ENCODE data around the gene FAM53B.
"Not testable (repeated sequence)": the region's sequence is repeated elsewhere in the genome, so short reads cannot be mapped to it uniquely, and the experiment has no call there.

The FAM53B gene

DNA sequence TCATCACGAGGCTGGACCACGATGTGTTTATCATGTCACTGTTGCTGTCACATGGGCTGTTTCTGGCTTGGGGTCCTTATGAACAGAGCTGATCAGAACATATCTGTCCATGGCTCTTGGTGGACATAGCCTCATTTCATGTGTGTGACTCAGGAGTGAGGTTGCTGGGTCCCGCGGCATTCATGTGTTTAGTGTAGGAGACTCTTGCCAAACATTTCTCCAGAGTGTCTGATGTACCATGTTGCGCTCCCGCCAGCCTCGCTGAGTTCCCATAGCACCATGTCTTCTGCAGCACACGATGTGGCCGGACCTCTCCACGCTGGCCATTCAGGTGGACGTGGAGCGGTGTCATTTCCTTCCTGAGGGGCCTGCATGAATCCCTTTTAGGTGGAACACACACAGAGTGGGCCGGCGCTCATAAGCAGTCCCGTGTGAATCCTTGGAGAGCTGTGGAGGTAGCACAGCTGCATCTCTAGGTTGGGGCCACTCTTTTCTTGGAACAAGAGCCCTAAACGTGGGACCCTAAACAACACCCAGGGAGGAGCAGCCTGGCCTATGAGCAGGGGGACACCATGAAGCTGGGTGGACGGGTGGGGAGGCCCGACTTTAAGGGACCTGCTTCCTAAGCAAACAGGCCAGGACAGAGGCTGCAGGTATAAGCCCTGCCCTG is 147.9 kb downstream of the FAM53B start:
- peak overlapping the region; percentile 43 for H3K27ac Mint-ChIP-seq
- ATAC-seq (no peak), DNase-seq (ENCODE audit: low spot score in 2 of 2) (no peak)
- peaks cover 5% of the 10 kb centered on the region for H3K36me3 Mint-ChIP-seq
- peaks cover 6% of the 10 kb centered on the region for H3K9me3 Mint-ChIP-seq
- no peak overlapping the region for H3K4me3 Mint-ChIP-seq
- H3K4me1 Mint-ChIP-seq: peaks cover 24% of the 10 kb centered on the region

DNA sequence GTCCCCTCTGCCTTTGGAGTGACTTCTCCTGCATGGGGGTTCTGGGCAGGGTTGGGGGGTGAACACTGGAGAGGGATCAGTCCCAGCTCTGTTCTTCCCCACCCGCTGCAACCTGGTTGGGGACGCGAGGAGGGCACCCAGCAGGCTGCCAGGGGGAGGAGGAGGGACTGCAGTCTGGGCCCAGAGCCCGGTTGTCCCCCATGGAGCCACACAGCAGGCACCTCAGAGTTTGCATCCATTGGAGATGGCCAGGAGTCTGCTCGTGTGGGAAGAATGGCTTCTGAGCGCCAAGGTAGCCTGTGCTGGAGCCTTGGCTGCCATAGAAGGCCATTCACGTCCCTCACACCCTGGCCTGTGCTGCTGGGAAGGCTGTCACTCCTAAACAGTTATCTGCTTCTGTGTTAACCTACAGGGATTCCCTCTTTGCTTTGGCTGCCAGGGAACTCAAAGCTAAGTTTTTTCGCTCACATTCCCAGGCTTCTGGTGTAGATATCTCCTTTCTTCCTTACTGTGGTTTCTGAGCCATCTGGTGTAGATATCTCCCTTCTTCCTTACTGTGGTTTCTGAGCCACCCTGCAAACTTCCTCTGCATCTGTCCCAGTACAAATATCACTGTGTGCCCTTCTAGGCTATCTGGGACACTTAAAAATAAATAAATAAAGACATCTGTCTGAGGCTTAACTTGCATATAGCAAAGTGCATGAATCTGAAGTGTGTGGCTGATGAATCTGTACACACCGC is 148.9 kb downstream of the FAM53B start:
- no peak overlapping the region for H3K4me3 Mint-ChIP-seq
- ATAC-seq: no peak
- peaks cover 6% of the 10 kb centered on the region for H3K9me3 Mint-ChIP-seq
- H3K4me1 Mint-ChIP-seq: peaks cover 18% of the 10 kb centered on the region
- H3K27ac Mint-ChIP-seq: peak overlapping the region; percentile 68
- H3K36me3 Mint-ChIP-seq: peaks cover 5% of the 10 kb centered on the region
- no peak for DNase-seq (ENCODE audit: low spot score in 2 of 2)

GRCh38 chr10:124594240-124594639 is 149.9 kb downstream of the FAM53B start:
- Mint-ChIP-seq H3K4me3 (no peak overlapping the region), H3K9me3 (peaks cover 6% of the 10 kb centered on the region), H3K27ac (peak overlapping the region; percentile 68), H3K36me3 (no peaks in the 10 kb centered on the region), H3K4me1 (peaks cover 18% of the 10 kb centered on the region)
- no peak for DNase-seq (ENCODE audit: low spot score in 2 of 2)
- no peak for ATAC-seq

DNA sequence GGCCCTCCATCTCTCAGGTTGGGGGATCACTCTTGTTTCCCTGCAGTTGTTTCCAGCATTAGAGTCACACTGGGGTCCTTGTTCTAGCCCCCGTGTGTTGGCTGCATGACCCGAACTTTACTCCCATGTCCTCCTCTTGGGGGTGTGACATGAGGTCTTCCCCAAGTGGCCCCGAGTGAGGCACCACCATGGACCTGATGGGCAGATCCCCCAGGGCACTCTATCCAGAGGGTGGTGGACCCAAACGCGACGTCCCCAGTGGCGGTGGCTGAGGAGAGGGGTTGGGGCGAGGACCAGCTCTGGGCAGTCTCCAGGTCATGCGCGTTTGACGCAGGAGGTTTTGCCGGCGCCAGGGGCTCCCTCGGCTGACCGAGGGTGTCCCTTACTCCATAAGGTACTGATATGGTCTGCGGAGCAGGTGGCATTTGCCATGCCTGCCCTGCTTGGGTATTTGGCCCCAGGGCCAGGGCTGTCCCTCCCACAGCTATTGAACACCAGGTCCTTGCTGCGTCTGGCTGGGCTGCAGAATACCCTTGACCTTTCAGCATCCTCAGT is 150.7 kb downstream of the FAM53B start:
- Mint-ChIP-seq H3K36me3 (no peaks in the 10 kb centered on the region), H3K27ac (no peak overlapping the region), H3K4me3 (no peak overlapping the region), H3K9me3 (peaks cover 6% of the 10 kb centered on the region), H3K4me1 (peaks cover 18% of the 10 kb centered on the region)
- ATAC-seq (no peak), DNase-seq (ENCODE audit: low spot score in 2 of 2) (no peak)

DNA sequence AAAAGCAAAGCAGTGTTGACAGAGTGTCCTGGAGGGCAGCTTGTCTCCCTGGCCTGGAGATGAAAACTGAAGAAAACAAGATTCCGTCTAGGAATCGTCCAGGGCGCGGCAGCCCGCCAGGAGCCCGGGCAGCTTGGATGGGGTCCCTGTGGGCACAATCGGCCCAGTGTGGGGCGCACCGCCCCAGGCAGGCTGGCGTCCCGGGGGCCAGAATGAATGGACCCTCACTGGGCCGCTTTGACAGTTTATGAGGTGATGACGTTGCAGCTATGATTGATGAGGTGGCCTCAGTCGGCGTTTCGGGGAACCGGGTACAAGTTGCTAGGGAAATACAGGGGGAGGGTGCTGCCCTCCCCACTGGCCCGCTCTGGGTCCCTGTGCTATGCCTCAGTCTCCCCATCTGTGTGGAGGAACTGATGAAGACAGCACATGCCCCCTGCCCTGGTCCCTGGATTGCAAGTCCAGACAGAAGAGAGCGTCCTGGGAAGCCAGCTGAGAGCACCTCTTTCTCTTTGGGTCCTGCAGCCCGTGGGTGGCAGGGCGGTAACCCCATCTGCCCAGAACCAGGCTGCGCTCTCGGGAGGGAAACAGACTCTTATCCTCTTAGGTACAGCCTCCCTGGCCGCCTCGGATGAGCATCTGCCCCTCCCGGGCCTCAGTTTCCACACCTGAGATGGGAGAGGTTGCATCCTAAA is 151.3 kb downstream of the FAM53B start:
- H3K27ac Mint-ChIP-seq: no peak overlapping the region
- ATAC-seq (no peak), DNase-seq (ENCODE audit: low spot score in 2 of 2) (no peak)
- peaks cover 18% of the 10 kb centered on the region for H3K4me1 Mint-ChIP-seq
- H3K36me3 Mint-ChIP-seq: no peaks in the 10 kb centered on the region
- H3K4me3 Mint-ChIP-seq: no peak overlapping the region
- H3K9me3 Mint-ChIP-seq: peaks cover 6% of the 10 kb centered on the region

DNA sequence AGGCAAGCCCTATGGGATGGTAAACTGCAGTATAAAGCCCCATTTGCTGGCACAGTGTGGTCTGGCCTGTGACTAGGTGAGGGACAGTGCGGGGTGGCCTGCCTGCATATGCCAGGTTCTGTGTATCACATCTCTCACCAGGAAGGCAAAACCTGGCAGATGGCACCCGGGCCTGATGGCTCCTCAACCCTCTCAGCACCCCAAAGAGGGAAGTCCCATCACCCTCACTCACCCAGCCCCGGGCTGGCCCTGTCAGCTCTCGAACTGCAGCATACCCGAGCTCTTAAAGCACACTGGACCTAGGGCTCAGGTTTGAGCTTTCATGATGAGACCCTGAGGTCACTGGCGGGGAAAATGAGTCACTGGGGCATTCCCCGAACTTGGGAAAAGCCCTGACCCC is 152.1 kb downstream of the FAM53B start:
- DNase-seq (ENCODE audit: low spot score in 2 of 2): no peak
- no peak overlapping the region for H3K4me3 Mint-ChIP-seq
- peaks cover 18% of the 10 kb centered on the region for H3K4me1 Mint-ChIP-seq
- peak overlapping the region; percentile 44 for H3K27ac Mint-ChIP-seq
- H3K9me3 Mint-ChIP-seq: peaks cover 6% of the 10 kb centered on the region
- no peaks in the 10 kb centered on the region for H3K36me3 Mint-ChIP-seq
- ATAC-seq: no peak

- H3K27ac Mint-ChIP-seq: peak overlapping the region; percentile 72
- DNase-seq (ENCODE audit: low spot score in 2 of 2) (no peak), ATAC-seq (no peak)
- no peaks in the 10 kb centered on the region for H3K36me3 Mint-ChIP-seq
- H3K9me3 Mint-ChIP-seq: peaks cover 6% of the 10 kb centered on the region
- no peak overlapping the region for H3K4me3 Mint-ChIP-seq
- peaks cover 18% of the 10 kb centered on the region for H3K4me1 Mint-ChIP-seq
Measured at GRCh38 chr10:124591123-124591495, 153.1 kb downstream of the FAM53B start.

DNA sequence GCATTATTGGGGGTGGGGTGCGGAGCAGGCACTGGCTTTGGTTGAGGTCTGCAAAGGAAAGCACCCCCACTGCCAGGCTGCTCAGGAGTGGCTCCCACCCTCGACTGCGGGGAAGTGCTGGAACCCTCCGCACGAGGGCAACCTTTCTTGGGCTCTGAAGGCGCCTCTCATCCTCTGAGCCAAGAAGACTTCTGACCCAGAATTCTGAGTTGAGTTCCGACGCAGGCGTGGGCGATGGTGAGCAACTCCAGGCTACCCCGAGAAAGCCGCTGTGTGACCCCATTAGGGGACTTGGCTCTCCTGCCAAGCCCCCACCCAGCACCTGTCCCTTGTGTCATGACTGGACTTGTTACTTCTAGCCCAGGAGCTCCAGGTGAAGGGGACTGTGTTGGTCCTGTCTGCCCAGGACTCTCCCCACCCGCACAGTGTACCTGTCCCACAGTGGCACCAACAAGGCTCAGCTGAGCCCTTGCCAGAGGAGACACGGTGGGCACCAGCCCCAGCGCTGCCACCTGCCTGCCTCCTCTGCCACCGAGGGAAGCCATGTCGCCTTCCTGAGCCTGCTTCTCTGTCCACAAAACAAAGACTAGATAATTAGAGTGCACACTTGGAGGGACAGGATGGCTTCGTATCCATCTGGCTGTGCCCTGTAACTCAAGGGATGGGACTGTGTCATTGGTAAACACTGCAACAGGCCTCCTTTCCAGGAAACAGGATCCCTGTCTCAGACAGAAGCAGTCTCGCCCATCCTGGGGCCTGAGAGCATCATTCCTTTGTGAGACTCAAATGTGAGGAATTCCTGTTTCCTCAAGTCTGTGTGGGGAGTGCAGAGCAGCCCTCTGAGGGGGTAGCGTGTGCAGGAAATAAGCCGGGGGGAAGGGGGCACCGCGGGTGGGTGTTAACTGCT is 153.7 kb downstream of the FAM53B start:
- Mint-ChIP-seq H3K36me3 (no peaks in the 10 kb centered on the region), H3K4me3 (no peak overlapping the region), H3K4me1 (peaks cover 13% of the 10 kb centered on the region), H3K27ac (peak overlapping the region; percentile 72), H3K9me3 (peaks cover 6% of the 10 kb centered on the region)
- ATAC-seq (no peak), DNase-seq (ENCODE audit: low spot score in 2 of 2) (no peak)

- H3K36me3 Mint-ChIP-seq: no peaks in the 10 kb centered on the region
- H3K4me1 Mint-ChIP-seq: peaks cover 13% of the 10 kb centered on the region
- H3K9me3 Mint-ChIP-seq: peaks cover 6% of the 10 kb centered on the region
- DNase-seq (ENCODE audit: low spot score in 2 of 2) (no peak), ATAC-seq (no peak)
- no peak overlapping the region for H3K4me3 Mint-ChIP-seq
- H3K27ac Mint-ChIP-seq: no peak overlapping the region
Measured at GRCh38 chr10:124589491-124590041, 154.6 kb downstream of the FAM53B start.

DNA sequence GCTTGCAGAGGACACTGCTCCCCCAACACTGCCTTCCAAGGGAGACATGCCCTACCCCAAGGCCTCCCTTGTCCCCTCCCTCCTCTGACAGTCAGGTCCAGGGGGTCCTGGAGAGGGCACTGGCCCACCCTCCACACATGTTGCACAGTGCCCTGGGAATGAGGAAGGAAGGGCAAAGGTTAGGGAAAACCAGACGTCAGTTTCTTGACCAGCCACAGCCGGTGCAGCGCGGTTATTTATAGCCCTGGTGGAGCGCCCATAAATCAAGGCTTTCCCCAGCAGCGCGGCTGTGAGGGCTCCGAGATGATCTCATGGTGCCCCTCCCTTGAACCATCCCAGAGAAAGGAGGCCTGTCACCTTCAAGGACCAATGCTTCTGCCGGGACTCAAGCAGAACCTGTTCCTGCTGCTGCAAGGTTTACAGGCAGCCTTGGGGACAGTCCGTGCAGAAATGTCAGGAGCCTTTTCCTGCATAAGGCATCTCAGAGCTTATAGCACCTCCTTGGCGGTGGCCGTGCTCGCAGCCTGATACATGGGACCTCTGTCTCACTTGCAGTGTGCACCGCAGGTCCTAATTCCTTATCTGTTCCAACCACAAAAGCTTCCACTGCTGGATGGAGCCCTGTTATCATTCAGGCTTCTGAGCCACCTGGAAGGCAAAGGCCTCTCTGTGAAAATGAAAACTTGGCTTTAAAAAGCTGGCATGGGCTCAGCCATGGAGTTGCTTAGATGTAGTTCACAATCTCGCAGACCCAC is 155.3 kb downstream of the FAM53B start:
- H3K4me1 Mint-ChIP-seq: peaks cover 13% of the 10 kb centered on the region
- no peak for DNase-seq (ENCODE audit: low spot score in 2 of 2)
- no peak overlapping the region for H3K4me3 Mint-ChIP-seq
- no peaks in the 10 kb centered on the region for H3K36me3 Mint-ChIP-seq
- H3K9me3 Mint-ChIP-seq: peaks cover 6% of the 10 kb centered on the region
- H3K27ac Mint-ChIP-seq: no peak overlapping the region
- no peak for ATAC-seq

- DNase-seq (ENCODE audit: low spot score in 2 of 2); H3K36me3 Mint-ChIP-seq; H3K27ac Mint-ChIP-seq; H3K4me3 Mint-ChIP-seq; H3K9me3 Mint-ChIP-seq; ATAC-seq: not testable (repeated sequence)
- peaks cover 13% of the 10 kb centered on the region for H3K4me1 Mint-ChIP-seq
Measured at GRCh38 chr10:124588341-124588735, 155.8 kb downstream of the FAM53B start.

GRCh38 chr10:124587811-124588211 is 156.4 kb downstream of the FAM53B start:
- ATAC-seq (no peak), DNase-seq (ENCODE audit: low spot score in 2 of 2) (no peak)
- no peak overlapping the region for H3K27ac Mint-ChIP-seq
- H3K36me3 Mint-ChIP-seq: no peaks in the 10 kb centered on the region
- H3K4me1 Mint-ChIP-seq: peaks cover 13% of the 10 kb centered on the region
- H3K9me3 Mint-ChIP-seq: peaks cover 8% of the 10 kb centered on the region
- no peak overlapping the region for H3K4me3 Mint-ChIP-seq

DNA sequence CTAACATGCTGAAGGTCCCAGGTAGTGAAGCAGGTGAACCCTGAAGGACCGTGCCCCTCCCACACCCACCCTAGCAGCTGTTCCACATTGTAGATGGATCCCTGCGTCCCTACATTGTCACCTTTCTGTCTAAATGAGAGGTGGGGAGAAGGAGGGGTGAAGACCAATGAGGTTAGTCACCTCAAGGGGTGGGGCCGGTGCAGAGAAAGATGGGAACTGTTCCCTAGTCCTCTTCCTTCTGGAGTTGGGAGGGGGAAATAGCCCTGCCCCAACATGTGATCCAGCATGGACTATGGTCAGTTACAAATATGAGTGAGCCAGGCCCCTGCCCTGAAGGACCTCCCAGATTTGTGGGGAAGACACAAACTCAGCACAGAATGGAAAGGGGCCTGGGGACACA is 158.0 kb downstream of the FAM53B start:
- no peaks in the 10 kb centered on the region for H3K4me1 Mint-ChIP-seq
- H3K36me3 Mint-ChIP-seq: no peaks in the 10 kb centered on the region
- H3K4me3 Mint-ChIP-seq: no peak overlapping the region
- DNase-seq (ENCODE audit: low spot score in 2 of 2): no peak
- H3K9me3 Mint-ChIP-seq: peaks cover 3% of the 10 kb centered on the region
- ATAC-seq: no peak
- peak overlapping the region; percentile 45 for H3K27ac Mint-ChIP-seq

- no peak for ATAC-seq
Measured at GRCh38 chr10:124579011-124579399, 165.2 kb downstream of the FAM53B start.

More at GRCh38 chr10:124579011-124579399, 165.2 kb downstream of the FAM53B start:
- no peak overlapping the region for H3K4me3 Mint-ChIP-seq
- no peaks in the 10 kb centered on the region for H3K36me3 Mint-ChIP-seq
- H3K4me1 Mint-ChIP-seq: peaks cover 14% of the 10 kb centered on the region
- H3K9me3 Mint-ChIP-seq: peaks cover 6% of the 10 kb centered on the region
- no peak overlapping the region for H3K27ac Mint-ChIP-seq
- no peak for DNase-seq (ENCODE audit: low spot score in 2 of 2)

Measured in stimulated activated effector memory CD8-positive, alpha-beta T cell treated with anti-CD3 and anti-CD28 coated beads, Interleukin-12 subunit alpha, Interleukin-12 subunit beta, amount 100 ng/mL, for 72 hours (primary cell).